ENCODE results near the gene HYCC1.
"Not testable (repeated sequence)": the region's sequence is repeated elsewhere in the genome, so short reads cannot be mapped to it uniquely, and the experiment has no call there.

Gene HYCC1

GRCh38 chr7:22983257-22983855 lies 30.6 kb downstream of the HYCC1 start:
- no peak for DNase-seq

- DNase-seq: no peak
Measured at GRCh38 chr7:22980422-22980821, 33.5 kb downstream of the HYCC1 start.

GRCh38 chr7:22979861-22980260 lies 34.1 kb downstream of the HYCC1 start:
- no peak for DNase-seq

GRCh38 chr7:22979251-22979650 lies 34.7 kb downstream of the HYCC1 start:
- DNase-seq: no peak

GRCh38 chr7:22974636-22975035 lies 39.3 kb downstream of the HYCC1 start:
- not testable (repeated sequence) for DNase-seq

- DNase-seq: no peak
Measured at GRCh38 chr7:22972207-22972606, 41.7 kb downstream of the HYCC1 start.

GRCh38 chr7:22969010-22969431 lies 44.9 kb downstream of the HYCC1 start:
- DNase-seq: no peak

All from NCI-H1105 treated with DMSO at 0.1 percent for 48 hours (cell line).